GM21423 (cell line): ENCODE data around the gene OR4A15.

Experiments used
- ATAC-seq: cut with Tn5 transposase; IDR thresholded peaks from one replicate; pipeline ENCODE4 v1.9.1; 2021; ENCODE audit warnings: mild to moderate bottlenecking, moderate library complexity; ENCODE audit not compliant: unreplicated experiment

The OR4A15 gene

GRCh38 chr11:55367674-55368073 lies at the start of gene OR4A15:
TSS of gene OR4A15 (plus strand) at chr11:55367974. CDS start at chr11:55367974, 0 bp downstream.
- no peak for ATAC-seq

- no peak for ATAC-seq
These were observed 43.3 kb upstream of the OR4A15 start for GRCh38 chr11:55324500-55324899.

GRCh38 chr11:55342901-55343300 lies 24.9 kb upstream of the OR4A15 start, which contains the start of gene OR4A16:
TSS of gene OR4A16 (plus strand) at chr11:55343201. CDS start at chr11:55343201, 0 bp downstream.
- ATAC-seq, result no peak

GRCh38 chr11:55345306-55345705 lies 22.5 kb upstream of the OR4A15 start:
- ATAC-seq, result no peak

- no peak for ATAC-seq
These were observed 18.7 kb upstream of the OR4A15 start for GRCh38 chr11:55349032-55349431.

- ATAC-seq, result no peak
These were observed 10.1 kb upstream of the OR4A15 start for GRCh38 chr11:55357560-55358184.

GRCh38 chr11:55401011-55401410 lies 33.2 kb downstream of the OR4A15 start:
- no peak for ATAC-seq
